Immature natural killer cell (primary cell): ENCODE data around the gene SEMA3A. TPM values are rescaled to one million over a fixed set of nuclear protein-coding genes. Genes with fewer than 3 reads are reported as not detected.
"Not testable (repeated sequence)": the region's sequence is repeated elsewhere in the genome, so short reads cannot be mapped to it uniquely, and the experiment has no call there.

Experiments used
- DNase-seq, 3 donors: peaks; one replicate each; pipeline ENCODE4 v3.0.0; 2022; ENCODE audit warnings: mixed read lengths in 1 of 3
- H3K27ac Mint-ChIP-seq, 6 donors: one replicate each; pipeline ENCODE4 v1.8.0; 2020; ENCODE audit warnings: mixed read lengths in 6 of 6, mild to moderate bottlenecking in 5 of 6, inconsistent platforms in 4 of 6, moderate library complexity in 3 of 6
- H3K27me3 Mint-ChIP-seq, 3 donors: one replicate each; pipeline ENCODE4 v1.8.0; 2020 to 2021; ENCODE audit warnings: low read depth in 3 of 3, mild to moderate bottlenecking in 3 of 3, mixed read lengths in 3 of 3, moderate library complexity in 3 of 3, inconsistent platforms in 1 of 3
- H3K36me3 Mint-ChIP-seq, 3 donors: one replicate each; pipeline ENCODE4 v1.8.0; 2020; ENCODE audit warnings: mixed read lengths in 3 of 3, inconsistent platforms in 2 of 3, mild to moderate bottlenecking in 2 of 3
- H3K4me1 Mint-ChIP-seq, 2 donors: one replicate each; pipeline ENCODE4 v1.8.0; 2020; ENCODE audit warnings: inconsistent platforms in 2 of 2, mild to moderate bottlenecking in 2 of 2, mixed read lengths in 2 of 2, moderate library complexity in 1 of 2
- H3K4me3 Mint-ChIP-seq, 5 donors: one replicate each; pipeline ENCODE4 v1.8.0; 2020; ENCODE audit warnings: mild to moderate bottlenecking in 5 of 5, mixed read lengths in 5 of 5, inconsistent platforms in 3 of 5, moderate library complexity in 3 of 5
- H3K9me3 Mint-ChIP-seq, 6 donors: one replicate each; pipeline ENCODE4 v1.8.0; 2020; ENCODE audit warnings: mild to moderate bottlenecking in 6 of 6, mixed read lengths in 6 of 6, inconsistent platforms in 4 of 6, moderate library complexity in 3 of 6
- polyA plus RNA-seq, 3 donors: library from polyadenylated mRNA; unstranded; fragments of 300-500 nt; fragmentation: Illumina TruSeq; gene quantifications; one replicate each; pipeline ENCODE4 v1.2.3, GENCODE V29; 2021

SEMA3A gene
- polyA plus RNA-seq, 3 donors from 2014 or later, result 0.47 TPM; not detected in 2

GRCh38 chr7:84161398-84161797 is 33.2 kb downstream of the SEMA3A start:
- H3K36me3 Mint-ChIP-seq, result no peaks in the 10 kb centered on the region
- no peak overlapping the region for H3K27ac Mint-ChIP-seq
- no peaks in the 10 kb centered on the region for H3K27me3 Mint-ChIP-seq
- no peaks in the 10 kb centered on the region for H3K4me1 Mint-ChIP-seq
- no peak for DNase-seq
- no peak overlapping the region for H3K4me3 Mint-ChIP-seq
- peaks cover 2 to 15% (median 6%) of the 10 kb centered on the region in 6 donors for H3K9me3 Mint-ChIP-seq

GRCh38 chr7:84159435-84159834 is 35.2 kb downstream of the SEMA3A start:
- no peak overlapping the region for H3K4me3 Mint-ChIP-seq
- no peaks in the 10 kb centered on the region for H3K4me1 Mint-ChIP-seq
- H3K36me3 Mint-ChIP-seq, result no peaks in the 10 kb centered on the region
- DNase-seq, result no peak
- no peak overlapping the region for H3K27ac Mint-ChIP-seq
- H3K27me3 Mint-ChIP-seq, result no peaks in the 10 kb centered on the region
- H3K9me3 Mint-ChIP-seq, result peaks cover 2 to 21% (median 8%) of the 10 kb centered on the region in 6 donors

- Mint-ChIP-seq H3K4me3 (no peak overlapping the region), H3K36me3 (no peaks in the 10 kb centered on the region), H3K27ac (no peak overlapping the region), H3K4me1 (no peaks in the 10 kb centered on the region), H3K27me3 (no peaks in the 10 kb centered on the region), H3K9me3 (peaks cover 0 to 18% (median 6%) of the 10 kb centered on the region in 6 donors)
- DNase-seq, result no peak
These were observed 37.4 kb downstream of the SEMA3A start for GRCh38 chr7:84157171-84157570.

- Mint-ChIP-seq H3K27me3 (no peaks in the 10 kb centered on the region), H3K36me3 (no peaks in the 10 kb centered on the region), H3K9me3 (peaks cover 1 to 18% (median 6%) of the 10 kb centered on the region in 6 donors), H3K4me3 (no peak overlapping the region), H3K27ac (no peak overlapping the region), H3K4me1 (no peaks in the 10 kb centered on the region)
- DNase-seq, result no peak
These were observed 39.4 kb downstream of the SEMA3A start for GRCh38 chr7:84154991-84155781.

GRCh38 chr7:84152995-84153394 is 41.6 kb downstream of the SEMA3A start:
- no peak for DNase-seq
- H3K36me3 Mint-ChIP-seq, result no peaks in the 10 kb centered on the region
- H3K4me3 Mint-ChIP-seq, result no peak overlapping the region
- H3K4me1 Mint-ChIP-seq, result no peaks in the 10 kb centered on the region
- H3K27me3 Mint-ChIP-seq, result no peaks in the 10 kb centered on the region
- H3K27ac Mint-ChIP-seq, result no peak overlapping the region
- H3K9me3 Mint-ChIP-seq, result peaks cover 2 to 27% (median 7%) of the 10 kb centered on the region in 6 donors

GRCh38 chr7:84150370-84150769 is 44.2 kb downstream of the SEMA3A start:
- not testable (repeated sequence) for DNase-seq, H3K27me3 Mint-ChIP-seq, H3K27ac Mint-ChIP-seq, H3K4me3 Mint-ChIP-seq, H3K4me1 Mint-ChIP-seq, H3K36me3 Mint-ChIP-seq
- H3K9me3 Mint-ChIP-seq, result peaks cover 0 to 24% (median 5%) of the 10 kb centered on the region in 6 donors

GRCh38 chr7:84149573-84149972 is 45.0 kb downstream of the SEMA3A start:
- Mint-ChIP-seq H3K4me3 (no peak overlapping the region), H3K27me3 (no peaks in the 10 kb centered on the region), H3K27ac (no peak overlapping the region), H3K36me3 (no peaks in the 10 kb centered on the region), H3K9me3 (peaks cover 0 to 24% (median 4%) of the 10 kb centered on the region in 6 donors), H3K4me1 (no peaks in the 10 kb centered on the region)
- no peak for DNase-seq

GRCh38 chr7:84145892-84146291 is 48.7 kb downstream of the SEMA3A start:
- Mint-ChIP-seq H3K27me3 (peaks cover 0 to 2% (median 0%) of the 10 kb centered on the region in 3 donors), H3K4me1 (no peaks in the 10 kb centered on the region), H3K9me3 (peaks cover 3 to 24% (median 7%) of the 10 kb centered on the region in 6 donors), H3K27ac (no peak overlapping the region), H3K4me3 (no peak overlapping the region), H3K36me3 (no peaks in the 10 kb centered on the region)
- DNase-seq, result no peak

GRCh38 chr7:84144935-84145334 is 49.7 kb downstream of the SEMA3A start:
- Mint-ChIP-seq H3K27ac (no peak overlapping the region), H3K36me3 (no peaks in the 10 kb centered on the region), H3K27me3 (peaks cover 0 to 2% (median 0%) of the 10 kb centered on the region in 3 donors), H3K4me3 (no peak overlapping the region), H3K4me1 (no peaks in the 10 kb centered on the region), H3K9me3 (peaks cover 3 to 31% (median 7%) of the 10 kb centered on the region in 6 donors)
- no peak for DNase-seq

GRCh38 chr7:84144480-84144879 is 50.1 kb downstream of the SEMA3A start:
- Mint-ChIP-seq H3K4me3 (no peak overlapping the region), H3K27ac (no peak overlapping the region), H3K4me1 (no peaks in the 10 kb centered on the region), H3K9me3 (peaks cover 3 to 30% (median 6%) of the 10 kb centered on the region in 6 donors), H3K27me3 (peaks cover 0 to 2% (median 0%) of the 10 kb centered on the region in 3 donors), H3K36me3 (no peaks in the 10 kb centered on the region)
- no peak for DNase-seq

GRCh38 chr7:84142726-84143125 is 51.9 kb downstream of the SEMA3A start:
- no peaks in the 10 kb centered on the region for H3K4me1 Mint-ChIP-seq
- H3K27me3 Mint-ChIP-seq, result peaks cover 0 to 2% (median 0%) of the 10 kb centered on the region in 3 donors
- no peak for DNase-seq
- no peaks in the 10 kb centered on the region for H3K36me3 Mint-ChIP-seq
- no peak overlapping the region for H3K27ac Mint-ChIP-seq
- no peak overlapping the region for H3K4me3 Mint-ChIP-seq
- H3K9me3 Mint-ChIP-seq, result peaks cover 3 to 21% (median 6%) of the 10 kb centered on the region in 6 donors

- no peaks in the 10 kb centered on the region for H3K4me1 Mint-ChIP-seq
- no peaks in the 10 kb centered on the region for H3K36me3 Mint-ChIP-seq
- no peak overlapping the region for H3K4me3 Mint-ChIP-seq
- DNase-seq, result no peak
- H3K27me3 Mint-ChIP-seq, result peaks cover 0 to 2% (median 0%) of the 10 kb centered on the region in 3 donors
- H3K27ac Mint-ChIP-seq, result no peak overlapping the region
- H3K9me3 Mint-ChIP-seq, result peaks cover 0 to 21% (median 4%) of the 10 kb centered on the region in 6 donors
These were observed 54.4 kb downstream of the SEMA3A start for GRCh38 chr7:84139986-84140729.

- Mint-ChIP-seq H3K36me3 (no peaks in the 10 kb centered on the region), H3K4me1 (no peaks in the 10 kb centered on the region), H3K4me3 (no peak overlapping the region), H3K27ac (no peak overlapping the region), H3K9me3 (peaks cover 0 to 22% (median 5%) of the 10 kb centered on the region in 6 donors), H3K27me3 (peaks cover 0 to 2% (median 0%) of the 10 kb centered on the region in 3 donors)
- no peak for DNase-seq
These were observed 56.2 kb downstream of the SEMA3A start for GRCh38 chr7:84138411-84138810.

- H3K4me1 Mint-ChIP-seq, result no peaks in the 10 kb centered on the region
These were observed 56.8 kb downstream of the SEMA3A start for GRCh38 chr7:84137812-84138211.

More at GRCh38 chr7:84137812-84138211, 56.8 kb downstream of the SEMA3A start:
- no peak for DNase-seq
- Mint-ChIP-seq H3K27ac (no peak overlapping the region), H3K4me3 (no peak overlapping the region), H3K27me3 (peaks cover 0 to 2% (median 0%) of the 10 kb centered on the region in 3 donors), H3K36me3 (no peaks in the 10 kb centered on the region), H3K9me3 (peaks cover 0 to 22% (median 4%) of the 10 kb centered on the region in 6 donors)
